Tibial artery (tissue), 4 donors: ENCODE data around the gene ACLY.

Source experiments
- DNase-seq, 2 donors: peaks; one replicate each; pipeline ENCODE4 v3.0.0-alpha.2; 2019
- H3K27ac ChIP-seq, 2 donors: fragments of 200-600 bp; sonication (generic) in 1 of 2; 1 replicate in 1 of 2; 2 replicates in 1 of 2; pipeline ENCODE4 v1.5.1; 2018 to 2019; ENCODE audit warnings: mild to moderate bottlenecking in 1 of 2
- H3K27me3 ChIP-seq, 2 donors: fragments of 200-600 bp; sonication (generic) in 1 of 2; one replicate each; pipeline versions ENCODE4 v1.5.1 to v1.6.0; 2016 to 2019
- H3K36me3 ChIP-seq, 3 donors: fragments of 200-600 bp; sonication (generic) in 2 of 3; one replicate each; pipeline ENCODE4 v1.5.1; 2016 to 2019; ENCODE audit warnings: mild to moderate bottlenecking in 2 of 3
- H3K4me1 ChIP-seq, 4 donors: fragments of 200-600 bp; sonication (generic) in 2 of 4; 1 replicate in 3 of 4; 2 replicates in 1 of 4; pipeline ENCODE4 v1.5.1; 2016 to 2019
- H3K4me3 ChIP-seq, 2 donors: fragments of 200-600 bp; sonication (generic) in 1 of 2; 1 replicate in 1 of 2; 2 replicates in 1 of 2; pipeline ENCODE4 v1.5.1; 2018 to 2019; ENCODE audit warnings: mild to moderate bottlenecking in 2 of 2
- H3K9me3 ChIP-seq, 3 donors: fragments of 200-600 bp; sonication (generic) in 1 of 3; one replicate each; pipeline ENCODE4 v1.5.1; 2016 to 2019
- CTCF ChIP-seq, 2 experiments: fragments of 200-600 bp in 1 of 2; fragments of 450-650 bp in 1 of 2; IDR thresholded peaks; one replicate each; pipeline ENCODE4 v1.5.1; 2017 to 2019; ENCODE audit warnings: antibody characterized with exemption in 2 of 2, mild to moderate bottlenecking in 1 of 2, moderate library complexity in 1 of 2
- intact Hi-C: fragments of 100-400 bp; cut with DNase I; formaldehyde crosslinking; loops from one replicate; pipeline ENCODE4 v1.15.0; 2023; ENCODE audit warnings: low total_unique reads

Gene ACLY

GRCh38 chr17:41825175-41825845 lies 93.4 kb downstream of the ACLY start:
- no peaks in the 10 kb centered on the region for H3K27me3 ChIP-seq
- H3K27ac ChIP-seq, result no peak overlapping the region
- no peaks in the 10 kb centered on the region for H3K4me1 ChIP-seq
- TF ChIP-seq CTCF (IDR thresholded peaks at IDR 0.05), result no peak
- H3K4me3 ChIP-seq, result no peak overlapping the region
- intact Hi-C loops, result no loop called here
- H3K9me3 ChIP-seq, result no peaks in the 10 kb centered on the region
- DNase-seq, result no peak
- peaks cover 46 to 63% (median 47%) of the 10 kb centered on the region in 3 donors for H3K36me3 ChIP-seq

- intact Hi-C loops, result no loop called here
- Histone ChIP-seq H3K36me3 (peaks cover 35 to 57% (median 36%) of the 10 kb centered on the region in 3 donors), H3K4me3 (no peak overlapping the region), H3K27ac (no peak overlapping the region), H3K9me3 (no peaks in the 10 kb centered on the region), H3K4me1 (no peaks in the 10 kb centered on the region), H3K27me3 (no peaks in the 10 kb centered on the region)
- TF ChIP-seq CTCF (IDR thresholded peaks at IDR 0.05), result no peak
- no peak for DNase-seq
These were observed 94.7 kb downstream of the ACLY start for GRCh38 chr17:41824086-41824485.

GRCh38 chr17:41823580-41823979 lies 95.2 kb downstream of the ACLY start:
- Histone ChIP-seq H3K4me3 (no peak overlapping the region), H3K4me1 (no peaks in the 10 kb centered on the region), H3K9me3 (no peaks in the 10 kb centered on the region), H3K27ac (no peak overlapping the region), H3K27me3 (no peaks in the 10 kb centered on the region), H3K36me3 (peaks cover 30 to 54% (median 31%) of the 10 kb centered on the region in 3 donors)
- intact Hi-C loops, result no loop called here
- TF ChIP-seq CTCF (IDR thresholded peaks at IDR 0.05), result no peak
- no peak for DNase-seq

GRCh38 chr17:41823141-41823524 lies 95.6 kb downstream of the ACLY start:
- peaks cover 25 to 53% (median 26%) of the 10 kb centered on the region in 3 donors for H3K36me3 ChIP-seq
- no peaks in the 10 kb centered on the region for H3K9me3 ChIP-seq
- H3K4me3 ChIP-seq, result no peak overlapping the region
- DNase-seq, result no peak
- intact Hi-C loops, result no loop called here
- no peak for TF ChIP-seq CTCF (IDR thresholded peaks at IDR 0.05)
- H3K4me1 ChIP-seq, result no peaks in the 10 kb centered on the region
- H3K27ac ChIP-seq, result no peak overlapping the region
- H3K27me3 ChIP-seq, result no peaks in the 10 kb centered on the region

- H3K9me3 ChIP-seq, result no peaks in the 10 kb centered on the region
- intact Hi-C loops, result no loop called here
- DNase-seq, result no peak
- H3K27me3 ChIP-seq, result no peaks in the 10 kb centered on the region
- no peak for TF ChIP-seq CTCF (IDR thresholded peaks at IDR 0.05)
- no peaks in the 10 kb centered on the region for H3K4me1 ChIP-seq
- H3K27ac ChIP-seq, result no peak overlapping the region
- no peak overlapping the region for H3K4me3 ChIP-seq
- peaks cover 19 to 47% (median 20%) of the 10 kb centered on the region in 3 donors for H3K36me3 ChIP-seq
These were observed 96.3 kb downstream of the ACLY start for GRCh38 chr17:41822216-41823140.
